H1 (cell line): Measurements from ENCODE around the gene STARD13. TPM values are rescaled to one million over a fixed set of nuclear protein-coding genes. Genes with fewer than 3 reads are reported as not detected.

Experiments
- ATF2 ChIP-seq: IDR thresholded peaks from 2 replicates; pipeline ENCODE4 v1.6.1; 2012; ENCODE audit warnings: low read length, inconsistent platforms
- CHD7 ChIP-seq: fragments of 300-600 bp; sonication (generic); IDR thresholded peaks from 2 replicates; pipeline ENCODE4 v1.7.1; 2012; ENCODE audit warnings: low read length, moderate library complexity, mild to moderate bottlenecking, inconsistent platforms; ENCODE audit not compliant: insufficient replicate concordance
- EGR1 ChIP-seq: IDR thresholded peaks from 2 replicates; pipeline ENCODE4 v1.6.1; 2011; ENCODE audit warnings: low read depth, low read length, borderline replicate concordance
- polyA plus RNA-seq, 7 experiments: library from polyadenylated mRNA; depleted of rRNA in 3 of 7; stranded (reverse) in 5 of 7; unstranded in 2 of 7; fragments of >200 nt in 5 of 7; fragments of 200-250 nt in 2 of 7; gene quantifications; 1 replicate in 5 of 7; 2 replicates in 1 of 7; 4 replicates in 1 of 7; pipeline versions ENCODE4 v1.2.1 to v1.2.3, GENCODE V29; 2011 to 2013; ENCODE audit warnings: missing spikeins in 2 of 7, mixed read lengths in 2 of 7
- total RNA-seq: library from RNA; stranded (reverse); fragmentation: NEBNext Ultra II Directional; extraction: Animal tissue kit (Norgen Biotek cat#: 25700); gene quantifications from 2 replicates; pipeline ENCODE4 v1.2.1, GENCODE V29; 2021

Gene STARD13
- total and polyA plus RNA-seq, 2 of the 8 experiments (the other 6 are each of a cell fraction or from before 2014, with no cell fraction given) = 0.82 to 2.9 TPM

GRCh38 chr13:33201659-33202058, 83.9 kb downstream of the STARD13 start (continued):
- TF ChIP-seq CHD7 (no peak), EGR1 (no peak), ATF2 (no peak)
